Activated CD8-positive, alpha-beta memory T cell treated with anti-CD3 and anti-CD28 coated beads, Interleukin-2, amount 10 ng/mL, durations not matched to agents 7 days and 5 days (primary cell): ENCODE data around the gene RASSF7. TPM values are rescaled to one million over a fixed set of nuclear protein-coding genes. Genes with fewer than 3 reads are reported as not detected.

Experiments used
- ATAC-seq: fragments of 150-1000 bp; cut with Tn5 transposase; one replicate; pipeline ENCODE4 v1.10.0; 2021; ENCODE audit warnings: moderate library complexity
- CTCF ChIA-PET: fragments of 350-600 bp; sonication (Branson Sonifier 250); formaldehyde crosslinking; loops from one replicate; lab custom pipeline; 2021; ENCODE audit warnings: antibody characterized with exemption; lab: Charles Lee
- DNase-seq: peaks from one replicate; pipeline ENCODE4 v3.0.0-alpha.2; 2020
- H3K27ac Mint-ChIP-seq: one replicate; pipeline ENCODE4 v1.8.0; 2021; ENCODE audit warnings: mild to moderate bottlenecking, mixed read lengths
- H3K27me3 Mint-ChIP-seq: one replicate; pipeline ENCODE4 v1.8.0; 2021; ENCODE audit warnings: mixed read lengths
- H3K36me3 Mint-ChIP-seq: one replicate; pipeline ENCODE4 v1.8.0; 2021; ENCODE audit warnings: mild to moderate bottlenecking, mixed read lengths
- H3K4me1 Mint-ChIP-seq: one replicate; pipeline ENCODE4 v1.8.0; 2021; ENCODE audit warnings: mixed read lengths
- H3K4me3 Mint-ChIP-seq: one replicate; pipeline ENCODE4 v1.8.0; 2021; ENCODE audit warnings: mild to moderate bottlenecking, moderate library complexity, mixed read lengths
- H3K9me3 Mint-ChIP-seq: one replicate; pipeline ENCODE4 v1.8.0; 2022; ENCODE audit warnings: low read depth, mixed read lengths
- total RNA-seq, 2 experiments: library from RNA; stranded (reverse); gene quantifications; one replicate each; pipeline ENCODE4 v1.2.3, GENCODE V29; 2021

Gene RASSF7
- total RNA-seq, 2 experiments from 2014 or later: 20.8 to 32.1 TPM

DNA sequence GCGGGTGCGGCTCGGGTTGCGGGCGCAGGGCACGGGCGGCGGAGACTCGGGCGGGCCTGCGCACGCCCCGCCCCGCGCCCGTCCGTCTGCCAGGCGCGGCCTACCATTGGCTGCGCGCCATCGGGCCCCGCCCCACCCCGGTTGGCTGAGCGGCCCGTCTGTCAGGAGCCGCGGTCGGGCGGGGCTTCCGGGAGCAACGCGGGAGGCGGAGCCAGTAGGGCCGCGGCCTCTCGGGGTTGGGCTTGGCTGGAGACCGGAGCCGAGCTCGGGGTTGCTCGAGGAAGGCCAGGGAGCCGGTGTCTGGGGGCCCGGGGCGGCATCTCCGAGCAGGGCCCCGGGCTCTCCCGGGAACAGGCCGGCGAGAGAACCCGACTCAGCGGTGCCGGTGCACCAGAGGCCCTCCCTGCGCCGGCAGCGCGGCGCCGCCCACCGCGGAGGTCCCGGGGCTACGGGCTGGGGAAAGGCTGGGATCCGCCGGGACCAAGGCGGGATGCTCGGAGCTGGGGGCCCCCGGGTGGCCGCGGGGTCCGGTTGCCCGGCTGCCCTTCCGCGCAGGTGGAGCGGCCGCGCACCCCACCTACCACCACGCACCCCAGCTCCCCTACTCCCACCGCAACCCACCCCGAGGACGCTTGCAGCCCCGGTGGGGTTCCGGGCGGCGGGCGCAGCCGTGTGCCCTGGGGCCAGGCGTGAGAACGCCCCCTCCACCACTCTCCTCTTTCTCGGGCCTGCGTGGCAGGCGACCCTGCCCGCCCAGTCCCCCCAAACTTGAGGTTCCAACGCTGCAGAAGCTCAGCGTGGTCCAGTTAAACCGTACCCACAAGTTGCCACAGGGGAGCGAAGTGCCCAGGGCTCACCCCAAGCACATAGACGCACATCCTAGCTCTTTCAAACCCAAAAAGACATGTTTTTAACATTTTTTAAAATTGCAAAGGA, 25.0 kb upstream of the RASSF7 start, which contains the start of gene HRAS:
Gene HRAS, minus strand, starts transcription at position 58 of the 936 bp plus-strand sequence.
- Mint-ChIP-seq H3K27ac (peak within 1 kb of the TSS; percentile 85), H3K36me3 (peaks cover 4% of the 10 kb centered on the region), H3K27me3 (no peaks in the 10 kb centered on the region), H3K4me3 (peak within 1 kb of the TSS; percentile 81), H3K9me3 (no peaks in the 10 kb centered on the region), H3K4me1 (peaks cover 22% of the 10 kb centered on the region)
- CTCF ChIA-PET: interaction anchor here (0.6 to 2.3 kb wide), 19 partner anchors 12 to 275 kb away, joined by 3 to 27 read pairs (median 4); partner anchors contain the start of genes RNH1 and SIGIRR
- ATAC-seq (peak; percentile 88), DNase-seq (peak; percentile 96)

GRCh38 chr11:536841-537621, 23.7 kb upstream of the RASSF7 start, which contains the start of gene LRRC56:
Gene LRRC56 (plus strand): TSS chr11:537527. CDS start chr11:540685, 3,158 bp downstream.
- peak within 1 kb of the TSS; percentile 81 for H3K4me3 Mint-ChIP-seq
- peak within 1 kb of the TSS; percentile 85 for H3K27ac Mint-ChIP-seq
- H3K9me3 Mint-ChIP-seq: no peaks in the 10 kb centered on the region
- DNase-seq (peak; percentile 92), ATAC-seq (peak; percentile 40)
- CTCF ChIA-PET: interaction anchor here (1.3 to 2.1 kb wide), 7 partner anchors 11 to 89 kb away, joined by 3 to 27 read pairs (median 6); partner anchors contain the start of gene RNH1
- peaks cover 22% of the 10 kb centered on the region for H3K4me1 Mint-ChIP-seq
- no peaks in the 10 kb centered on the region for H3K27me3 Mint-ChIP-seq
- peaks cover 2% of the 10 kb centered on the region for H3K36me3 Mint-ChIP-seq

- ATAC-seq (no peak), DNase-seq (peak; percentile 40)
- no peaks in the 10 kb centered on the region for H3K9me3 Mint-ChIP-seq
- peak overlapping the region; percentile 81 for H3K4me3 Mint-ChIP-seq
- peaks cover 2% of the 10 kb centered on the region for H3K36me3 Mint-ChIP-seq
- CTCF ChIA-PET: interaction anchor here (1.1 to 1.3 kb wide), 3 partner anchors 15 to 40 kb away, joined by 3 to 5 read pairs (median 3); no protein-coding TSS in a partner anchor
- H3K27me3 Mint-ChIP-seq: no peaks in the 10 kb centered on the region
- peak overlapping the region; percentile 19 for H3K27ac Mint-ChIP-seq
- H3K4me1 Mint-ChIP-seq: peaks cover 22% of the 10 kb centered on the region
These were observed 22.9 kb upstream of the RASSF7 start for GRCh38 chr11:537622-538430.

GRCh38 chr11:538431-539051, 22.2 kb upstream of the RASSF7 start:
- Mint-ChIP-seq H3K27me3 (no peaks in the 10 kb centered on the region), H3K36me3 (no peaks in the 10 kb centered on the region), H3K9me3 (no peaks in the 10 kb centered on the region), H3K4me1 (peaks cover 22% of the 10 kb centered on the region), H3K4me3 (no peak overlapping the region), H3K27ac (no peak overlapping the region)
- ATAC-seq: no peak
- CTCF ChIA-PET: interaction anchor here (0.7 to 1.3 kb wide), 4 partner anchors 15 to 296 kb away, joined by 3 to 5 read pairs (median 3); no protein-coding TSS in a partner anchor
- peak; percentile 40 for DNase-seq

GRCh38 chr11:539971-540481, 20.7 kb upstream of the RASSF7 start:
- H3K27me3 Mint-ChIP-seq: no peaks in the 10 kb centered on the region
- peaks cover 19% of the 10 kb centered on the region for H3K4me1 Mint-ChIP-seq
- H3K27ac Mint-ChIP-seq: no peak overlapping the region
- peak; percentile 40 for DNase-seq
- no peak for ATAC-seq
- H3K9me3 Mint-ChIP-seq: no peaks in the 10 kb centered on the region
- H3K36me3 Mint-ChIP-seq: no peaks in the 10 kb centered on the region
- CTCF ChIA-PET: interaction anchor here (1.1 kb wide), 2 partner anchors 15 to 237 kb away, joined by 3 to 4 read pairs; partner anchors contain the start of gene GATD1
- H3K4me3 Mint-ChIP-seq: no peak overlapping the region

DNA sequence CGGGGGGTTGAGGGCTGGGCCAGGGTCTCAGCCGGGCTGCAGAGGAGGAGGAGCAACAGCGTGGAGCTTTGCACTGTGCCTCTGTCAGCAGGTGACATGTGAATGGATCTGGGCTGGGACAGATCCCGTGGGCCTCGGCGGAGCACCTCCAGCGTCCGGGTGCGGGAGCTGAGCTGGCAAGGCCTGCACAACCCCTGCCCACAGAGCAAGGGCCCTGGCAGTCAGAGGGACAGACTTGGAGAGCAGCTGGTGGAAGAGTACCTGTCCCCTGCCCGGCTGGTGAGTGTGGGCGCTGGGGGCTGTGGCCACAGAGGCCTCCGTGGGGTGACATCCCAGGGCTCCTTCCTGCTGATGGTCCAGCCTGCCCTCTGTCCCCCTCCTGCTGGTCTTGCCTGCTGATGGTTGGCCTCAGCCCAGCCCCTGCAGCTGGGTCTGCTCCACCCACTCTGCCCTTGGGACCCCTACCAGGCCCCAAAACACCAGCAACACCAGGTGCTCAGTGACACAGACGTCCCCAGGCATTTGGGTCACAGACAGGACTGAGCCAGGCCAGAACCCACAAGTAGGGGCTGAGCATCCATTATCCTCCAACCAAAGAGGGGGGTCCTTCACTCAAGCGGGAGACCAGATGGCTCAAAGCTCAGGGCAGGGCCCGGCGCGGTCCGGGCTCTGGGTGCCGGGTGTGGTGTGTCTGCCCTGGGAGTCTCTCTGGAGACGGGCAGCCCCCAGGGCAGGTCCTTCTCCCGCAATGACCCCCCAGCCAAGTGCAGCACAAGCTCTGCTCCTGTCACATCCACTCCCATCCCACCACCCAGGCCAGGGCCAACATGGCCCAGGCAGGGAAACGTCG, 20.0 kb upstream of the RASSF7 start:
- CTCF ChIA-PET: interaction anchor here (1.1 kb wide), 1 partner anchor 236 kb away, joined by 3 read pairs; the partner anchor contains the start of gene GATD1
- Mint-ChIP-seq H3K9me3 (no peaks in the 10 kb centered on the region), H3K4me1 (peaks cover 19% of the 10 kb centered on the region), H3K27me3 (no peaks in the 10 kb centered on the region), H3K36me3 (no peaks in the 10 kb centered on the region), H3K27ac (no peak overlapping the region), H3K4me3 (no peak overlapping the region)
- ATAC-seq: no peak
- peak; percentile 41 for DNase-seq

DNA sequence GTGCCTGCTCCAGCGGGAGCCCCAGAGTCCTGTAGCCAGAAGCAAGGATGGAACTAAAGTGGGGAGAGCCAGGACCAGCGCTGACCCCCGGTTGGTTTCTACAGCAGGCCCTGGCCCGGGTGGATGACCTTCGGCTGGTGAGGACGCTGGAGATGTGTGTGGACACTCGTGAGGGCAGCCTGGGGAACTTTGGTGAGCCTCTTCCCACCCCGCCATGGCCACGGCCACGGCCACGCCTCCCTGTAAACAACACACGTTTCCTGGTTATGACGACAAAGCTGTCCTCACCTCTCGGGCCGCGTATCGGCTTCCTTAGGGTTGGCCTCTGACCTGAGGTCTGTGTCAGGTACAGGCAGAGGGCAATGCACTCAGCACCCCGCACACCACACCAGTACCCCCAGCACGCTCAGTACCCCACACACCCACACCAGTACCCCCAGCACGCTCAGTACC, 19.3 kb upstream of the RASSF7 start:
- Mint-ChIP-seq H3K4me3 (no peak overlapping the region), H3K27me3 (no peaks in the 10 kb centered on the region), H3K4me1 (peaks cover 16% of the 10 kb centered on the region), H3K36me3 (no peaks in the 10 kb centered on the region), H3K27ac (no peak overlapping the region), H3K9me3 (no peaks in the 10 kb centered on the region)
- CTCF ChIA-PET: no interaction called here
- DNase-seq: no peak
- ATAC-seq: no peak

GRCh38 chr11:544817-545166, 16.0 kb upstream of the RASSF7 start:
- Mint-ChIP-seq H3K36me3 (no peaks in the 10 kb centered on the region), H3K9me3 (no peaks in the 10 kb centered on the region), H3K27ac (no peak overlapping the region), H3K4me1 (no peaks in the 10 kb centered on the region), H3K27me3 (no peaks in the 10 kb centered on the region), H3K4me3 (no peak overlapping the region)
- DNase-seq (no peak), ATAC-seq (no peak)
- CTCF ChIA-PET: interaction anchor here (0.7 kb wide), 1 partner anchor 64 kb away, joined by 3 read pairs; no protein-coding TSS in a partner anchor

DNA sequence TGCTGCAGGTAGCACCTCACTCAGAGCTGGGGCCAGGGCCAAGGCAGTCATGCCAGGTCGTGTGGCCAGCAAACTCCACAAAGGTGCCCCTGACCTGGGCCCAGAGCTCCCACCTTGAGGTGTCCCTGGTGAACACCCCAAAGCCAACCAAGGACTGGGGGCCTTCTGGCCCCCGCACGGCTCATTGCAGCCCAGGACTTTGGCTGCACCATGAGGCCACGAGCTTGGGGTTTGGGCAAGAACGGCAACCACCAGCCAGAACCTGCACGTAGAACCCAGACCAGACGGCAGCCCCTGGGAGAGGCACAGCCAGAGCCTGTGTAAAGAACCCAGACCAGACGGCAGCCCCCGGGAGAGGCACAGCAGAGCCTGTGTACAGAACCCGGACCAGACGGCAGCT, 15.6 kb upstream of the RASSF7 start:
- Mint-ChIP-seq H3K36me3 (no peaks in the 10 kb centered on the region), H3K9me3 (no peaks in the 10 kb centered on the region), H3K27me3 (no peaks in the 10 kb centered on the region), H3K4me1 (no peaks in the 10 kb centered on the region), H3K4me3 (no peak overlapping the region), H3K27ac (no peak overlapping the region)
- ATAC-seq (no peak), DNase-seq (no peak)
- CTCF ChIA-PET: interaction anchor here (0.7 to 0.9 kb wide), 3 partner anchors 10 to 64 kb away, joined by 3 read pairs; no protein-coding TSS in a partner anchor

DNA sequence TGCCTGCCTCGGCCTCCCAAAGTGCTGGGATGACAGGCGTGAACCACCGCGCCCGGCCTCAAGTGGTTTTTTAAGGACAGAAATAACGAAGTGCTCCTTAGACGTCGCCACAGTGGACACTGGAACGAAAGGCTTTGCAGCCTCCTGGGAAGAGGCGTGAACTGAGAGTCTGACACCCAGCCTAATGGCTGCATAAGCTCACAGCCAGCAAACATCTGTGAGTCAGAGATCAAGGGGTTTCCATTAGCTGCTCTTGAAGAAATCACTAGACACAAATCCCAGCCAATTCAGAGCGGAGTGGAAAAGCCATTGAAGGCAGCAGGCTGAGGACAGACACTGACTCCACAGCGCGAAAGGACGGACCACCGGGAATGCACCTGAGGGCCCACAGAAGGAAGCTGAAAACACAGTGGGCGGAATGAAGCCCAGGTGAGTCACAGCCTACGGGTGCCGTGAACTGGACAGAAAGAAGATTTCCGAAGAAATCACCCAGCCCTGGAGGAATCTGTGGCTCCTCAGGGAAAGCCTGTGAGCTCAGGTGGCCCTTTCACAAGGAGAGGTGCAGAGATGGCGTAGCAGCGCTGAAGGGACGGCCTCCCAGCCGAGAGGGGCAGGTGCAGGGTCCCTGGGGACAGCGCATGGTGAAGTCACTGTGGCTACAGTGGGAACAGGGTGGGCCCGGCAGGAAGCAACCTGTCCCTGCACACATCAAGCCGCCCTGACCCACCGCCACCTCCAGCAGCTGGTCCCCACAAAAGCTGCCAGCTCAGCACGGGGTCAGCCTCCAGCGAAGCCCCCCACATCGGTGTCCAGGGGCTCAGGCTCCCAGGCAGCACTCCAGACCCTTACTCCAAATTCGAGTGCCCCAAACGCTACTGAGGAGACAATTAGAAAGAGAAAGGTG, 11.8 kb upstream of the RASSF7 start:
- H3K4me3 Mint-ChIP-seq: no peak overlapping the region
- DNase-seq: no peak
- no peak overlapping the region for H3K27ac Mint-ChIP-seq
- no peak for ATAC-seq
- H3K36me3 Mint-ChIP-seq: no peaks in the 10 kb centered on the region
- CTCF ChIA-PET: interaction anchor here (2.4 kb wide), 1 partner anchor 13 kb away, joined by 5 read pairs; the partner anchor contains the start of gene HRAS
- H3K27me3 Mint-ChIP-seq: no peaks in the 10 kb centered on the region
- H3K9me3 Mint-ChIP-seq: no peaks in the 10 kb centered on the region
- H3K4me1 Mint-ChIP-seq: no peaks in the 10 kb centered on the region
